SKM-1 treated with dmso at 0.1 percent for 144 hours (cell line): ENCODE data around the gene ZNF555.

ENCODE experiments used
- DNase-seq: peaks from one replicate; lab custom pipeline; 2025; ENCODE audit not compliant: unreplicated experiment; lab: John Stamatoyannopoulos, UW

Gene ZNF555

DNA sequence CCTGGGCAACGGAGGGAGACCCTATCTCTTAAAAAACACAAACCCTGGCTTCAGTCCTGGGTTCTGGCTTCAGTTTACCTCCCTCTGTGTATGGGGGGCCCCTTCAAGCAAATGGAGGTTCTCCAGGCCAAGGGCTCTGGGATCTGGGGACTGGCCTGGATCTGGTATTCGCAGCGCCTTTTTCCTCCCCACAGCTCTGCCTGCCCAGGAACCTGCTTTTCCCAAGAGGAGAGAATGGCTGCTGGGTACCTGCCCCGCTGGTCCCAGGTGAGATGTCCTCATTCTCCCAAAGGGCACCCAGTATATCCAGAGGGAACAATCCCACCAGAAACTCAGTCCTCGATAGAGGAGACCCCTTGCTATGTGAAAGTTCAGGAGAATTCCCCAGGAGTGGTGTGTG is 18.4 kb upstream of the ZNF555 start:
- no peak for DNase-seq

DNA sequence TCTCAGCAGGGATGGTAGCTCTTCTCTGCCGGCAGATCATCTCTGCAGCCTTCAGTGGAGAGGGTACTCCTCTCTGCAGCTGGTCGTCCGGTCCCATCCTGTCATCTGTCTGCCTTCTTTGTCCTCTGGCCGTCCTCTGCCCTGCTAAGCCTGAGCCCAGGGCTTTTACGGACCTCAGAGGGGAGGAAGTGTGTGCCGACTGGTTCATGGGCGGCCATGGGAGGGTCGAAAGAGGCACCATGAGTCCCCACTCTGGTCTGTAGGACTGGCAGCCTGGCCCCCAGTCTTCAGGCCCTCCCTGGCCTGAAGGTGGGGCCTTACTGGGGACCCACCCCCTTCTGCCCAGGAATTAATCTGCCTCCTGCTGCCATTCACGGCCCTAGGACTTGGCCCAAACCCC is 17.6 kb upstream of the ZNF555 start:
- no peak for DNase-seq

DNA sequence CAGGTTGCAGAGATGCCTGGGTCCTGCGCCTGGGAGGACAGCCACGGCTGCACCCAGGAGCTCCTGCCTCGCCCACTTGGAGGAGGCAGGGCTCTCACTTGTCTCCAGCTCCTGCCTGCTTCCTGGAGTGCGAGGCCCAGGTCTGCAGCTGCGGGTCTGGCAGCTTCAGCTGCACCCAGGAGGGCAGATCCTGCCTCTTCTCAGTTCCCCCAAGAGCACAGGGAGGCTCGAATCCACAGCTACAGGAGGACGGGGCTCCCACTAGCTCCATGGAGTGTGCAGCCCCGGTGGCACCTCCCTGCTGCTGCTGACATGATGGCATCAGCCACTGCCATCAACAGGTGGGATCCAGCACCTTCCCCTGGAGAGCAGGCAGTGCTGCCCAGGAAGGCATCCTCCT is 17.1 kb upstream of the ZNF555 start:
- no peak for DNase-seq

DNA sequence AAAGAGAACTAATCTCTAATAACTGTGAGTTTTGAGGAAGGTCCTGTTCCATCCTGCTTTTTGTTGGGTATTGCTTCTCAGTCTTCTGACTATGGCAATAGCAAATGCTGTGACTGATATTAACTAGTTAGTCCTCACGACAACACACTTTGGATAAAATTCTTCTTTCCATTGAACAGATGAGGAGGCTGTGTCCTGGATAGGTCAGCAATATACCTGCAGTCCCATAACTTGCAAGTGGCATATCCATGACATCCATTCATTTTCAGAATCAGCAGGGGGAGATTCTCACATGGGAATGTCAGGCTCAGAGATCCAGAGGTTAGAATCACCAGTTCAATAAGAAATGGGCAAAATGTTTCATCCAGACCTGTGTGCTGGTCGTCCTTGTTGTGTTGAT is 14.3 kb upstream of the ZNF555 start:
- DNase-seq: no peak

DNA sequence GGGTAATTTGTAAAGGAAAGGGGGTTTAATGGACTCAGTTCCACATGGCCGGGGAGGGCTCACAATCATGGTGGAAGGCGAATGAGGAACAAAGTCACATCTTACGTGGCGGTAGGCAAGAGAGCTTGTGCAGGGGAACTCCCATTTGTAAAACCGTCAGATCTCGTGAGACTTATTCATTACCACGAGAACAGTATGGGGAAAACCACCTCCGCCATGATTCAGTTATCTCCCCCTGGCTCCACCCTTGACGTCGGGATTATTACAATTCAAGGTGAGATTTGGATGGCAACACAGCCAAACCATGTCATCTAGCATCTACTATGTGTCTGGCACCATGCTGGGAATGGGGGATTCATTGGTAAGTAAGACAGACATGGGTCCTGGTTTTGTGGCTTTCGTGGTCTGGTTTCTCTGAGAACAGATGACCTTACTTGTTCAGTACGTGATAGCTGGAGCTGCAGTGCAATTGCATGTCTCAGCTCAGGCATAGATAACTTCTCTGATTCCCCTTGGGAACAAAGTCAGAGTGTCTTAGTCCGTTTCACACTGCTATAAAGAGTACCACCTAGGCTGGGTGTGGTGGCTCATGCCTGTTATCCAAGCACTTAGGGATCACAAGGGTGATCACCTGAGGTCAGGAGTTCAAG is 13.3 kb upstream of the ZNF555 start:
- no peak for DNase-seq

DNA sequence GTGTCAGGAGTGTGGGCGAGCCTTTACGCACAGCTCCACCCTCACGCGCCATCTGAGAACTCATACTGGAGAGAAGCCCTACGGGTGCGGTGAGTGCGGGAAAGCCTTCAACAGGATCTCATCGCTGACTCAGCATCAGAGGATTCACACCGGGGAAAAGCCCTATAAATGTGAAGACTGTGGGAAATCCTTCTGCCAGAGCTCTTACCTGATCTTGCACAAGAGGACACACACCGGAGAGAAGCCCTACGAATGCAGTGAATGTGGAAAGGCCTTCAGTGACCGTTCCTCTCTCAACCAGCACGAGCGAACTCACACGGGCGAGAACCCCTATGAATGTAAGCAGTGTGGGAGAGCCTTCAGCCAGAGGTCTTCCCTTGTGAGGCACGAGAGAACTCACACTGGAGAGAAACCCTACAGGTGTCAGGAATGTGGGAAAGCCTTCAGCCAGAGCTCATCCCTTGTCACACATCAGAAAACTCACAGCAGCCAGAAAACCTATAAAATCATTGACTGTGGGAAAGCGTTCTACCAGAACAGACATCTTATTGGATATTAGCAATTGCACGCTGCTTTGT is 6.9 kb upstream of the ZNF555 start:
- no peak for DNase-seq

DNA sequence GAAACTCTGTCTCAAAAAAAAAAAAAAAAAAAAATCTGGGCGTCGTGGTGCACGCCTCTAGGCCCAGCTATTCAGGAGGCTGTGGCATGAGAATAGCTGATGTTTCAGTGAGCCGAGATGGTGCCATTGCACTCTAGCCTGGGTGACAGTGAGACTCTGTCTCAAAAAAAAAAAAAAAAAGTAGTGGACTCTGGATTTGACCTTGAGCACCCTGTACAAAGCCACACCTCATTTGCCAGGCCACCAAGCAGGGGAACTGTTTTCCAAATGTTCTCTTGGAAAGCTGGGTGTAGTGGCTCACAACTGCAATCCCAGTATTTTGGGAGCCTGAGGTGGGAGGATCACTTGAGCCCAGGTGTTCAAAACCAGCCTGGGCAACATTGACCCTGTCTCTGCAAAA is 3.8 kb upstream of the ZNF555 start:
- DNase-seq: no peak

DNA sequence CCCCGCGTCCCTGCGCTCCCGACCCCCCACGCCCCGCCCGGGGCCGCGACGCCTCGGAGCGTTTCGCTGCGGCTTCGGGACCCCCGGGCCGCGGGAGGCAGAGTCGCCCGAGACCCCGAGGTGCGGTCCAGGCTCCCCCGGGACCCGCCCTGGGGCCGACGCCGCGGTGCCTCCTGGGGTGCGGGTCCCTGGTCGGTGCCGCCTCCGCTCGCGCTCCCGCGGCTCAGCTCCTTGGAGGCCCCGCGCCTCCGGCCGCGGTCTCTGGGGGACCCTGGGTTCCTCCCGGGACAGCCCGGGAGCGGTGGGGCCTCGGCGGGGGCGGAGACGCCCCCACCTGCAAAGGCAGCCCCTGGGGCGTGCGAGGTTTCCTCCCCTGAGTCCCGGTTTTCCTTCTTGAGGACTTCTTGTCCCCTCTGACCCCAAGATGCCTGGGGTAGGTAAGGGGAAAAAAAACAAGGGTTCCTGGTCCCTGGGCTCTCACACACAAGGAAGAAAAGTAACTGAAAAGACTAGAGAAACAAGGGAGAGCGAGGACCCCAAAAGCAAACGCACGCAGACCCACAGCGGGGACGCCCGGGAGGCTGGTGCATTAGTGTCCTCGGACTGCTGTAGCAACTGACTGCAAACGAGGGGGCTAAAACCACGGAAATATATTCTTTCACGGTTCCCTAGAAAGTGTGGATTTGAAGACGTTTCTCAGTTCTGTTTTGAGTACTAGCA is 740 bp downstream of the ZNF555 start:
- DNase-seq: no peak

DNA sequence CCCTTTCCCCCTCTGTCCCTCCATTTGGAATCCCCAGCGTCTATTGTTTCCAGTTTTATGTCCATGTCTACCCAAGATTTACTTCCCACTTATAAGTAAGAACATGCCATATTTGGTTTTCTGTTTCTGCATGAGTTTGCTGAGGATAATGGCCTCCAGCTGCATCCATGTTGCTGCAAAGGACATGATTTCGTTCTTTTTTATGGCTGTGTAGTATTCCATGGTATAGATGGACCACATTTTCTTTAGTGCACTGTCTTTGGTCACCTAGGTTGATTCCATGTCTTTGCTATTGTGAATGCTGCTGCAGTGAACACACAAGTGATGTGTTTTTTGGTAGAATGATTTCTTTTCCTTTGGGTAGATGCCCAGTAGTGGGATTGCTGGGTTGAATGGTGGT is 3.8 kb downstream of the ZNF555 start:
- DNase-seq: no peak

DNA sequence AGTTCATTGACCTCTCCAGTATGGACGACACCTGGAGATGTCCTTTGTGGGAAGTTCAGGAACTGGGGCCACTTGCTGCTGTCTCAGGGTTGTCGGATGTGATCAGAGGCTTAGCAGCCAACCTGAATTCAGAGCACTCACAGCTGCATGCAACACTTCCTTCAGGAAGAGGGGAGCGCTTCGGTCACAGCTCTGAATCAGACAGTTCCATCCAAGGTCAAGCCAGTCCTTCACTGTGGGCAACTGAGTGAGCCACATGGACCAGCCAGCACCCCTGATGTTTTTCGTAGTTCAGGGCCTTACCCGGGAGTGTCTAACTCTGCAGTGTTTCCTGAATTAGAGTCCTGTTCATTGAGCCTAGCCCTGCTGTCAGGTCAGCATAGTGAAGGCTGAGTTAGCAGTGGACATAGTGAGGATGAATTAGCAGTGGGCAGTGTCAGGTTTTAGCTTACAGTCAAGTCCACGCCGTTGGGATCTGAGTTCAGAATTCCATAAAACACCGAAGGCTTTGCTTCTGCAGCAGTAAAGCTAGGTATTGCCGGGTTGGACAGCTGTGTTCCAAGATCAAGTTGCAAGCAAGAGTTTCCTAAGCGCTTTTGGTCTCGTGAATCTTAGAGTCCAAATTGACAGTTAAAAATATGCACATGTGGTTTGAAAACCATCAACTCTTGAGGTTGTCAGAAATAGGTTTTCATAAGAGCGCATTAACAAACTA is 5.1 kb downstream of the ZNF555 start:
- DNase-seq: no peak

DNA sequence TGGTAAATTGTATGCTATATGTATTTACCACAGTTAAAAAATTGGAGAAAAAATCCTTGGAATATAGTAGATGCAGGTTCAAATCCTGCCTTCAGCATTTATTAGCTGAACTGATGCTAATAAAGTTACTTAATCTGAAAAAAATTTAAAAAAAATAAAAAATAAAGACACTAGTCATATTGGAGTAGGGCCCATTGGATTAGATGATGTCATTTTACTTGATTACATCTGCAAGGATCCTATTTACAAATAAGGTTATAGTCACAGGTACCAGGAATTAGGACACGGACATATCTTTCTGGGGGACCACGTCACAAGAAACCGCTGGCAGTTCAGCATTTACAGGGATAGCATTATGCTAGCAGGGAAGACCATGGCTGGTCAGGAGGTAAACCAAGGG is 6.2 kb downstream of the ZNF555 start:
- no peak for DNase-seq

DNA sequence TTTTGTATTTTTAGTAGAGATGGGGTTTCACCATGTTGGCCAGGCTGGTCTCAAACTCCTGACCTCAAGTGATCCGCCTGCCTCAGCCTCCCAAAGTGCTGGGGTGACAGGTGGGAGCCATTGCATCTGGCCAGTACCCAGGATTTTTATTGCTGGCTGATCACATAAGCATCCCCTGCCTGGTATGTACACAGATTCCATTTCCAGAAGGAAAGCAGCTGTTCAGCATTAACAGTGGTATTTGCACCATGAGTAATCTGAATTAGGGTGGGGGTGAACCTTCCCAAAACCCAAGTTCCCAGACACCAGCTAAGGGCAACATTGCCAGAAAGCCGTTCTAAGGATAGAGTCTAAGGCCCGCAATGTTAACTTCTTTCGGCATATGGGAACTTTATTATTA is 7.3 kb downstream of the ZNF555 start:
- no peak for DNase-seq

DNA sequence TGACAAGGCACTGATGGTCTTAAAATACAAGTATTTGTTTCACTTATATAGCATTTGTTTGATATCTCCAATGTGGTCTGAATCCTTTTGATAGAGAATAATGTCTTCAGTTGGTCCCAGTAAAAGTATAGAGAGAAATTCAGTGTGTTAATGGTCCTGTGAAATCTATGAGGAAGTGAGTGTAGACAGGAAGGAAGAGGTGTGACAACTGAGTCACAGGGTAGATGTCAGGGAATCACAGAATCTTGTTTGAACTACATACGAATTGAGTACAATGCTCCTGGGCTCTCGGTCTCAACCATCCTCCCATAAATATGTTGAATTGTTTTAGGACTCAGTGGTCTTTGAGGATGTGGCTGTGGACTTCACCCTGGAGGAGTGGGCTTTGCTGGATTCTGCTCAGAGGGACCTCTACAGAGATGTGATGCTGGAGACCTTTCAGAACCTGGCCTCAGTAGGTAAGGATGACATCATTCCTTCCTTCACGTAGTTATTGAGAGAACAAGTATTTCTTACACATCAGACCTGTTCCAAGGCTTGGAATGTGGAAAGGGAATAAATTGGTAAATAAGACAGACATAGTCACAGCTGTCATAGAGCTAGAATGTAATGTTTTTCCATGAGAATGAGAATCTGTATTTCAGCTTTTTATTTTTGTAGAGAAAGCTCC is 9.1 kb downstream of the ZNF555 start:
- no peak for DNase-seq

DNA sequence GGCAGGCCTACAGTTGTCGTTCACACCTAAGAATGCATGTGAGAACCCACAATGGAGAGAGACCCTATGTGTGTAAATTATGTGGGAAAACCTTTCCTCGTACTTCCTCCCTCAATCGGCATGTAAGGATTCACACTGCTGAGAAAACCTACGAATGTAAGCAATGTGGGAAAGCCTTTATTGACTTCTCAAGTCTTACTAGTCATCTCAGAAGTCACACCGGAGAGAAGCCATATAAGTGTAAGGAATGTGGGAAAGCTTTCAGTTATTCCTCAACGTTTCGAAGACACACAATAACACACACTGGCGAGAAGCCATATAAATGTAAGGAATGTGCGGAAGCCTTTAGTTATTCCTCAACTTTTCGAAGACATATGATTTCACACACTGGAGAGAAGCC is 11.3 kb downstream of the ZNF555 start:
- DNase-seq: no peak

DNA sequence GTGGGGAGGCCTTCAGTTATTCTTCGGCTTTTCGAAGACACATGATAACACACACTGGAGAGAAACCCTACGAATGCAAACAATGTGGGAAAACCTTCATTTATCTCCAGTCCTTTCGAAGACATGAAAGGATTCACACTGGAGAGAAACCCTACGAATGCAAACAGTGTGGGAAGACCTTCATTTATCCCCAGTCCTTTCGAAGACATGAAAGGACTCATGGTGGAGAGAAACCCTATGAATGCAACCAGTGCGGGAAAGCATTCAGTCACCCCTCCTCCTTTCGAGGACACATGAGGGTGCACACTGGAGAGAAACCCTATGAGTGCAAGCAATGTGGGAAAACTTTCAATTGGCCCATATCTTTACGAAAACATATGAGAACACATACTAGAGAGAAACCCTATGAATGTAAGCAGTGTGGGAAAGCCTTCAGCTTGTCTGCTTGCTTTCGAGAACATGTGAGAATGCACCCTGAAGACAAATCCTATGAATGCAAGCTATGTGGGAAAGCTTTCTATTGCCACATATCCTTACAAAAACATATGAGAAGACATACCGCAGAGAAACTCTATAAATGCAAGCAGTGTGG is 11.8 kb downstream of the ZNF555 start:
- DNase-seq: no peak

DNA sequence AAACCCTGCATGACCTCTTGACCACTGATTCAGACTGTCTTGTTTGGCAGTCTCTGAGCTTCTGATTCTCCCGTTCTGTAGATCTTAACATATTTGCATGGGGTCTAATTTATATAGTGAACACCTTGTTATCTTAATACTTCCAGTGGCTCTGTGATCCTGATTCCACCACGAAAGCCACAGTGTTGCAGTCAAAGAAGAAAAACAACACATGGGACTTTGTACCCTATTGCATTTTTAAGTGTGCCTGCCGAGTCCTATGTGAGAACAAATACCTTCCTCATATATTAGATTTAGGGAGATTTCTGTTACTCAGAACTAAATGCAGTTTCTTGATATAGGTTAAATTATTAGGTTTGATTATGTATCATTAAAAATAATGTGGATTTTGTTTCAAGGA is 13.6 kb downstream of the ZNF555 start:
- DNase-seq: no peak

DNA sequence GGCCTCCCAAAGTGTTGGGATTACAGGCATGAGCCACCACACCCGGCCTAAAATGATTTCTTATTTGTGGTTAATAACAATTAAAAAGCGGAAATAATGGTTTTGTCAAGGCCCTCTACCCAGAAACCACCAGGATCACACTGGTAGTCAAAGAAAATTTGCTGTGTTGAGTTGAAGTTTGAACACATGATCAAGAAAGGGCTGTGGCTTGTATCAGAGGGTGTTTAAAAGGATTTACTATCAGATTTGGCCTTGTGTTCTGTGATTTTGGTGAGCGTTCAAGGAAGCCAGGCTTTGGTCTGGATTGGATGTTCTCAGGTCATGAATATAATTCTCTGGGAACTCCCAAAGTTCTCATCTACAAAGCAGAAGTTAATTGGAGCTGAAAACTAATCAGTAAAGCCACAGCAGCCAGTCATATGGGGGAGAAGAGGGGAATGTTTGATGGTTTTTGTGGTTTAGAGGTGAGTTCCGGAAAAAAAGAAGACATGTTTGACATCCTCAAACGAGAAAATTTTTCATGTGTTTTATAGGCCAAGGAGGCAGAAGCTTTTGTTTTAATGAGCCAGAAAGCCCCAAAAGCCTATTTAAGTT is 15.3 kb downstream of the ZNF555 start:
- no peak for DNase-seq

DNA sequence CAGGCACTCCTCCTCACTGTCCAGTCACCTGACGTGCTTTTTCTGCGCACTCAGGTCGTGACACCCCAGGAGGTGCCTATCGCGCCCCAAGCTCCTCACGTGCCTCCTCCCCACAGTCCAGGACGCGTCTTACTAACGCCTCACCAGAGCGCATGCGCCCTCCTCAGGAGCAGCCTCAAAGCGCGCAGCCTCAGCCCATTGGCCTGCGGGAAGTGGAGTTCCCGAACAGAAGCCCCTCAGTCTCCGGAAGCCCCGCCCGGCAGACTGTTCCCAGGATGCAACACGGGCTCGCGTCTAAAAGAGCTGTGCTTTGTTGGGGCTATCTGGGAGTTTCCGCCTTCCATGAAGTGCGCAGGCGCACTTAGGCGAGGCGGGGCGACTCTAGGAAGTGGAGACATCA is 17.6 kb downstream of the ZNF555 start:
- DNase-seq: no peak

DNA sequence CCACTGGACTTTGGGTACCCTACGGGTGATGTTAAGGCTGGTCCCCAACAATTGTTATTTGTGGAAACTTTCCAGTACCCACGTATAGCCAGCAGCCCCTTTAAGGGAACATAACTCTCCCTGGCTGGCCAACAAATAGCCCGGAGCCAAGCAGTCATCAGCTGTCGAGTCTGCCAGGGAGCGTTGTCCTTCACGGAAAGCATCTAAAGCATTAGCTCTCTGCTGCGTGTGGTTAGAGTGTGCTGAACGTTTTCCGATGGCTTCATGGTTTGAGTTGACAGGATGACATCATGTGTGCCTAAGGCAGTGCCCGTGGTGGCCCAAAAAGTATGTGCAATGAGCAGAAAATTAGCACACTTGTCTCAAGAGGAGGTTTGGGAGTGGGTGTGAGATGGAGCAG is 22.5 kb downstream of the ZNF555 start:
- DNase-seq: no peak

DNA sequence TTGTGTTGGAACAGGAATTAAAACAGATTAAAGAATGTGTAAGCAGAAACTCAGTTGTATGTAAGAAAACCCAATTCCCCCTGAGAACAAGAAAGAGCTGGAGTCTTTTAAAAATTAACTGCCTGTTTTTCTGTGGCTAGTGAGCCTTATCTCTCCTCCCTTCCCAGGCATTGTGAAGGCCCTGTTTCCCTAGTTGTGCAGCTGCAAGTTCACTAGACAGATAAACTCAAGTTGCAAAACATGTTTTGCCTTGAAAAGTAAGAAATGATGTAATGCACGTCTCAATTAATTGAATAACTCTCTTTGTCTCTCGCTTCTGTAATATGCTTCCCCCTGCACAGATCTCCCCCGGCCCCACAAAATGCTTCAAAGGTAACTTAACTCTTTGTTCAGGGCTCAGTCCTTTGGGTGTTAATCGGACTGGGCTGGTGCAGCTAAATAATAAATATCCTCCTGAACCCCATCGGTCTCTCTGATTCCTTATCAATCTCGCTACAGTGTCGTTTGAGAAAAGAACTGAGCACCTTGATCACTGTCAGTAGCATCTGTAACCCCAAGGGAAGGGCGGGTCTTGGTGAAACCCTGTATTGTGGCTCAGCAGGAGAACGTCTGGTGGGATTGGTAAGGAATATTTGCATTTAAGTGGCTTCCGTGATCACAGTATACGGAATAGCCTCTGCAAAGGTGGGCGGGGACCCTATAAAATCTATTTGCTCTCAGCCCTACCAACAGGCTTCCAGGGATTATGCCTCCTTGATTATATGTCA is 24.2 kb downstream of the ZNF555 start:
- DNase-seq: no peak
